ENCODE measurements around the gene IL17RA.

DNA sequence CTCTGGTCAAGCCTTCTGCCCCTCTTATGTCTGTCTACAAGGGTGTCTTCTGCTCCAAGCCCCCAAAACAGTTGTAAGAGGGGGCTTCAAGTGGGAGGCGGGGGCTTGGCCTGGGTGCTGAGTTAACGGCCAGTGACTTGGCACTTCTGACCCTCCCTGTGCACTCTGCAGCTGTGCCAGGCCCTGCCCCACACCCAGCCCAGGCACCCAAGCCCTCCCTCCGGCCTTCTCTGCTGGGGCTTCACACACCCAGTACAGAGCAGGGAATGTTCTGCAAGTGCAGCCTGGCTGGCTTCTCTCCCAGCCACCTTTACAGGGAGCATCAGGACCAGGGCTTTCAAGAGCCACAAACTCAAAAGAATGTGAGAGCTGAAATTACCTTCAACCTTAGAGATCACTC, 32.6 kb downstream of the IL17RA start:
- TF ChIP-seq, protein P1, sequence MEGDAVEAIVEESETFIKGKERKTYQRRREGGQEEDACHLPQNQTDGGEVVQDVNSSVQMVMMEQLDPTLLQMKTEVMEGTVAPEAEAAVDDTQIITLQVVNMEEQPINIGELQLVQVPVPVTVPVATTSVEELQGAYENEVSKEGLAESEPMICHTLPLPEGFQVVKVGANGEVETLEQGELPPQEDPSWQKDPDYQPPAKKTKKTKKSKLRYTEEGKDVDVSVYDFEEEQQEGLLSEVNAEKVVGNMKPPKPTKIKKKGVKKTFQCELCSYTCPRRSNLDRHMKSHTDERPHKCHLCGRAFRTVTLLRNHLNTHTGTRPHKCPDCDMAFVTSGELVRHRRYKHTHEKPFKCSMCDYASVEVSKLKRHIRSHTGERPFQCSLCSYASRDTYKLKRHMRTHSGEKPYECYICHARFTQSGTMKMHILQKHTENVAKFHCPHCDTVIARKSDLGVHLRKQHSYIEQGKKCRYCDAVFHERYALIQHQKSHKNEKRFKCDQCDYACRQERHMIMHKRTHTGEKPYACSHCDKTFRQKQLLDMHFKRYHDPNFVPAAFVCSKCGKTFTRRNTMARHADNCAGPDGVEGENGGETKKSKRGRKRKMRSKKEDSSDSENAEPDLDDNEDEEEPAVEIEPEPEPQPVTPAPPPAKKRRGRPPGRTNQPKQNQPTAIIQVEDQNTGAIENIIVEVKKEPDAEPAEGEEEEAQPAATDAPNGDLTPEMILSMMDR (IDR thresholded peaks at IDR 0.05): no peak
- TF ChIP-seq POLR2A (IDR thresholded peaks at IDR 0.05) (no peak), POLR2AphosphoS5 (IDR thresholded peaks at IDR 0.05) (no peak), EP300 (IDR thresholded peaks at IDR 0.05) (no peak)

Data from upper lobe of left lung (tissue), 4 donors.